ENCODE measurements around the gene NXPH2.
"Not testable (repeated sequence)": the region's sequence is repeated elsewhere in the genome, so short reads cannot be mapped to it uniquely, and the experiment has no call there.

NXPH2 gene

DNA sequence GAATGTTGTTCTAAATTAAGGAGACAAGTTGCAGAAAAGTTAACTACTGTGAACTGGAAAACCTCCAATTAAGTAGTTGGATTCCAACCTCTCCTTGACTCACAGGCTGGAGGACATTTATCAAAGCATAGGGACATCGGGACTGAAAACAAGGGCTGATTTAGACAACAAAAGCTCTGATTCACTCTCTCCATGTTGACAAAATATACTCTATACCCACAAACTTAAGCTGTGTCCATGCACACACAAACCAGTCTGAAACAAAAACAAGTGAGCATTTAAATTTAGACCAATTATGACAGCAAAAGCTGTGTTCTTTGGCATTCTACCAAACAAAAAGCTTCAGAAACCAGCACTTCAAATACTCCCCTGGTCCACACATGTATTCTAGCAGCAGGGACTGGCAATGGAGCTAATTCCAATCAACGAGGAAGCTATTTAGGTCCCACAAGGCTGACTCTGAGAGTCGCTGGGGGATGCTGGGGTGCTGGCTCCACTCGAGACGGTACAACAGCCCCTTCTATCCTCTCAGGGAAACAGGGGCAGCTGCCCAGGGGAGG lies 71.4 kb downstream of the NXPH2 start:
- no peak for DNase-seq (ENCODE audit: low read depth)

DNA sequence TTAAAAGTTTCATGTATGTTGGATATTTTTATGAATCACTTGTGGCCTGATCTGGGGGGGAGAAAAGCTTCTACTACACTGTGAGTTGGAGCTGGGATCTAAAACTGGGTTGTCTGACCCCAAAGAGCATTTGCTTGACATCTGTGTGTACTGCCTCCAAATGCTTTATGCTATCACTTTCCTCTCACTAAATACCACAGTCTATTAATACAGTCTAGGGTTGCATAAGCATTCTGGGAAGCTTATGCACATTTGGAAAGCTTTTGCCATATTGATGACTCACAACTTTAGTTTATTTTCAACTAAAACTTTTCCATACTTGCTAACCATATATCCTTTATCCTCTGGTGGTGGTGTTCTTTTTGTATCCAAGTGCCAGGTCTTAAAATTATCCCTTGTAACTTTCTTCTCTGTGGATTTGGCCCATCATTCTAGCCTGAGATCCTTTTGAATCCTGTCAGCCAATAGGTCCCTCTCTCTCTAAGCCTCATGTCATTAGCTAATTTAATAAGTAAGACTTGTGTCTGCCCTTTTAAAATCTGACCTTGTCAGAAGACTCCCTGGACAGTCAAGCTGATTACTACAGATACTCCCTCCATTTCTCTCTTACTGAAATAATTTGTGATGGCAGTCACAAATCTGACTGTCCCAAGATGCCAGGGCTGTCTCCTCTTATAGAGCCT lies 72.7 kb downstream of the NXPH2 start:
- no peak for DNase-seq (ENCODE audit: low read depth)

DNA sequence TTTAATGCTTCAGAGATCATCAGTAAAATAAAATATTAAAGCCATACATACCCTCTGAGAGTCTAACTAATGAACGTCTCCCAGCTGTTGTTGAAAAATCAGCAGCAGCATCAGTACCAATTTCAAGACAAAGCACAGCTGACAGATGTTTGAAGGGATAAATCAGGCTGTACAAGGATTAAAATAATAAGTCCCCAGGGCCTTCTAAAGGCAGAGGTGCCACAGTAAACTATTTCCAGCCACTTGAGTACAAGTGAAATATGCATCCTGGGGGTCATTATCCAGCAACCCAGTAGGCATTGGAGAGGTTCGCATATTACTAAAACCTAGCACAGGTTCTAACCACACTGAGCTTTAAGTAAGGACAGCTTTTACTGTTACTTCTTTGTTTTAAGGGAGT lies 76.9 kb downstream of the NXPH2 start:
- no peak for DNase-seq (ENCODE audit: low read depth)

DNA sequence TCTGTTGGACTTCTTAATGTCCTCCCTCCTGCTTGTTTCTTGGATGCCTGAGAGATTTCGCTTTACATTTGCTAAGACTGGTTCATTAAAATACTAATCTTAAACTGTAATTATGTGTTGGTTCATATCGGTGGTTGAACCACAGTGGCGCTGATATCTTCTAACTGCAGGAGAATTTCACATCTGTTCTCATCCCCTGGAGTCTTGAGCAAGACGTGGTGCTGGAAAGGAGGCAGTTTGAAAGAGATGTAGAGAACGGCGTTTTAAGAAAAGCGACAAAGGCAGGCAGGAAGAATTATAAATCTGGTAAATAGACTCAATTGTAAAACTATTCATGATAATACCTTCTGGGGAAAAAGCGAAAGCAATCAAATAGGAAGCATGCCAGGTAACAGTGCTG lies 79.5 kb downstream of the NXPH2 start:
- no peak for DNase-seq (ENCODE audit: low read depth)

DNA sequence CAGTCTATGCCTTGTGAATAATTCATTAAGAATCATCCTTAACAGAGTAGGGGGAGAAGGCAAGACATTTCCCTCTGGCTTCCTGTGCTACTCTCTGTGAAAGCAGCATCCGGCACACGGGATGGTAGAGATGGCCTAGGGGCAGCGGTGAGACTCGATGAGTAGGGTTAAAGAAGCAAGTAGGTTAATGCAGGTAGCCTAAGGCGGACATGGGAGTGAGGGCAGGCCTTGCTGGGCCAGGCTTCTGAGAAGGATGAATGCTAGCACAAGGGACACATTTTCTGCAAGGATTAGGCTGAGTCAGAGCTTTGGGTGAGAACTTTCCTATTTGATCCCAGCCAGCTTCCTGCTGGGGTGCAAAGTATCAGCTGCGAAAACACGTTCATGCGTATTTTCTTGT lies 80.8 kb downstream of the NXPH2 start:
- DNase-seq (ENCODE audit: low read depth): no peak

DNA sequence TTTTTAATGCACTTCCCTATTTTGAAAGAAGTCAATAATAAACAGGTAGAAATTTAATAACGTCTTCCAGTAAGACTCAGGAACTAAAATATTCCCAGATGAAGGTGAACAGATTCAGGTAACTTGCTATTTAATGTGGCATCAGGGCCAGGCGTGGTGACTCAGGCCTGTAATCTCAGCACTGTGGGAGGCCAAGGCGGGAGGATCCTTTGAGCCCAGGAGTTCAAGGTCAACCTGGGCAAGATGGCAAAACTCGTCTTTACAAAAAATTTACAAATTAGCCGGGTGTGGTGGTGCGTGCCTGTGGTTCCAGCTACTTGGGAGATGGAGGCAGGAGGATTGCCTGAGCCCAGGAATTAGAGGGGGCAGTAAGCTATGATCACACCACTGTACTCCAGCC lies 81.8 kb downstream of the NXPH2 start:
- DNase-seq (ENCODE audit: low read depth): no peak

DNA sequence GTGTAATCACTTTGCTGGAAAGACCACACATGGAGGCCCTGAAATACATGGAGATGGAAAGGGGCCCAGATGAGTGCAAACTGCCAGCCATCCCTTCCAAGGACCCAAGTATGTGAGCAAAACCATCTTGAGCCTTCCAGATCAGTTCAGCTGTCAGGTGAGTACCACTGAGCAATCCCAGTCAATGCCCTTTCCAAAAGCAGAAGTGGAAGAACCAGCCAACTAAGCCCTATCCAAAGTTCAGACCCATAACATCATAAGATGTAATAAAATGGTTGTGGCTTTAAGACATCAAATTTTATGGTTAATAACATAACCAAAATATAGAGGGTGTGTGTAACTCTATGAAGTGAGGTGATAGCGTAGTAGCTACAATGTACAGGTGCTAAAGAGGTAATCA lies 88.5 kb downstream of the NXPH2 start:
- DNase-seq (ENCODE audit: low read depth): no peak

DNA sequence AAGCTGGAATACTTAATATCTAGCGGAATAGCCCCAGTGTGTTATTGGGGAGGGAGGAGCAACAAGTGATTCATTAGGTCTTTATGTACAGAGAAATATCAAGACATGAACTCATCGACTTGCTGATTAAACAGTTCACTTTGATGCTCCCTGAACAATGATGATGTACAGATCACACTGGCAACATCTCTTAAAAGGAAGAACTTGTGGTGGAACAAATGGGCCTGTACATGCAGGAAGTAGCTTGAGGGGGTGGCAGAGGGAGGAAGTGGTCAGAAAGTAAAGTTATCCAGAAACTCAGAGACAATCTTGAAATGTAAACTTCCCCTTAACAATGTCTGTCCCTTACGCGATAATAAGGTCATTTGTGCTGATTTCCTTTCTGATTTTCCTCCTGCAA lies 90.5 kb downstream of the NXPH2 start:
- no peak for DNase-seq (ENCODE audit: low read depth)

DNA sequence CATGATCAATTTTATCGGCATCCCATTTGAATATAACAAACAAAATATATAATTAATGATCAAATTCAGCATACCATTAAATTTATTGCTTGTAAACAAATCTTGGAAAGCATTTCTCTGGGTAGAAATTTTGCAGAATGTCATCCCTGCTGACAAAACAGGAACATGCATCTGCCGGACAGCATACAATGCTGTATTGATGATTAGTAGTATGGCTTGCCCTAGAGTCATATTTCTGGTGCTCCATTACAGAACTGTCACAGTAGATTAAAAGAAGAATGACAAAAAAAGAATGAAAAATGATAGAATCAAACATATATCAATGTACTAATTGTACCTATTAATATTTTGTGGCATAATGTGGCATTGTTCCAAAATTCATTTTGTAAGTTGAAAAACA lies 98.0 kb downstream of the NXPH2 start:
- DNase-seq (ENCODE audit: low read depth): no peak

DNA sequence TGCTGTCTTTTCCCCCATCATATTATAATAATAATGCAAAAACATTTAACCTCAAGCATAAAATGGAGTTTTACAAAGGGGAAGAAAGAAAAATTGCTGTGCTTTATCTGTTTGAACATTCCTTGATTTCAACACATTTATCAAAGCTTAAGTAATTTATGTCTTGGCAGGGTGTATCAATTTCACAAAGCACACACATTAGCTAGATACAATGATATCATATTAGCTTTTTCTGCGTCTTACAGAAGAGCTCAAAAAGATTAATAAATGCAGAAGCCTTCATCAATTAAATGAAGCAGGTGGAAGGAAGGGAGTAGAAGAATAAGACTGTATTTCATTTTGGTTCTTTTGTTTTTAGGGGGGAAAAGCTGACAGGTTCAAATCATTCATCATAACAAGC lies 103.0 kb downstream of the NXPH2 start:
- no peak for DNase-seq (ENCODE audit: low read depth)

DNA sequence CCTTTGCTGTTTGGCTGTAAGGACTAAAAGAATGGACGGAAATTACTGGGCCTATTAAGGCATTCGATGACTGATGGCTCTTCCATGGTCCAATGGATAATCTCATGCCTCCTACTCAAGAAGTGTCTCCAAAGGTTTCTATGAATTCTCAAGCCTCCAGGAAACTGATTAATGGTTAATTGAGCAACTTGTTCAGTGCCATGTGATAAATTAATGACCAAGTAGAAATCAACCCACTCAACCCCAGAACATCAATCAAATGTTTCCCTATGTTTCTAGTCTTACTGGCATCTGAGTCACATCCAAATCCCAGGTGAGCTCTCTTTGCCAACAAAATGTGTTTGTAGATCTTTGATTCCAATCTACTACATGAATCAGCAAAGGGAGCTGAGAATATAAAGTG lies 103.6 kb downstream of the NXPH2 start:
- no peak for DNase-seq (ENCODE audit: low read depth)

DNA sequence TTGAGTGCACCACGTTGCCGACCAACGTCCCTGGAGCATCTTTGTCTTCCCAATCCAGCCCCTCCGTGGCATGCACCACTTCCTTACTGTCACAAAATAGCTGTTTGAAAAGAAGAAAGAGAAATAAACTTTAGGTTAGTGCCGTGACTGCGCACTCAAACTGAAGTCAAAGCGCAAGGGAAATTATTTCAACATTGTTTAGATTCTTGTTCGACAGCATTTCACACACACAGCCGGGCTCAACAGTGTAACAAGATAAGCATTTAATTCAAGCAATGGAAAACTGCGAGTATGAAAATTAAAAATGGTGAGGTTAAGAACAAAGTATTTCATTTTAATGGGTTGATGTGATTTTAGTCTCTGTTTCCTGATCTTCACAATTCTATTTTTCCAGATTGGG lies 108.6 kb downstream of the NXPH2 start:
- no peak for DNase-seq (ENCODE audit: low read depth)

DNA sequence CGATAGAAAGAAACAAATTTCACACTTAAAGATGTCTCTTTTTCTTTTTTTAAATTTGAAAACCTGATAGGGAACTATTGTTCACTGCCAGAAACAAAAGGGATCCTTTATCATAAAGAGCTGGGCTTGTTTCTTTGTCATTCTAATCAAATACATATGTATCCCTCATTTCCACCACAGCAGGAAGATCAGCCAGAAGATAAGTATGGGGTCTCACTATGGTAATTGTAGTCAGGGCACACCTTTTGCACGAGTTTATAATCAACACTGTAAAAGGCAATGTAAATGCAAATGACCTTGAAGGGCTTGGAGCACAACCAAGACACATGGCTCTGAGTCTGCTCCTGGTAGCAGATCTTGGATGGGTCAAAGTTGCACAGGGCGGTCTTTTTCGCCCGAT lies 109.5 kb downstream of the NXPH2 start:
- DNase-seq (ENCODE audit: low read depth): no peak

DNA sequence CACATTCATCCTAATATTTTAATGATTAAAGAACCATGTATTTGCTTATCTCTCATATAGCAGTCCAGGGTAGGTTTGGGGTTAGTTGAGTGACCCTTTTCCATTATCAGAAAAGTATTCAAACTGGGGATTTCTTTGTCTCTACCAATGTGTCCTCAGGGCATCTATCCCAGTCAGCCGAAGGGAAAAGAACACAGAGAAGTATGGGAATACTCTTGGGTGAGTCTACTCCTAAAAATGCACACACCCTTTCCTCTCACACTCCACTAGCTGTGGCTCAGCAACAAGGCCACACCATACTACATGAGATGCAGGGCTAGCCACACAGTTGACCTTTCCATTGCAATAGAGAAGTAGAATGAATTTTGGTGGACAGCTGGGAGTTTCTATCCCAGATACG lies 114.3 kb downstream of the NXPH2 start:
- DNase-seq (ENCODE audit: low read depth): no peak

DNA sequence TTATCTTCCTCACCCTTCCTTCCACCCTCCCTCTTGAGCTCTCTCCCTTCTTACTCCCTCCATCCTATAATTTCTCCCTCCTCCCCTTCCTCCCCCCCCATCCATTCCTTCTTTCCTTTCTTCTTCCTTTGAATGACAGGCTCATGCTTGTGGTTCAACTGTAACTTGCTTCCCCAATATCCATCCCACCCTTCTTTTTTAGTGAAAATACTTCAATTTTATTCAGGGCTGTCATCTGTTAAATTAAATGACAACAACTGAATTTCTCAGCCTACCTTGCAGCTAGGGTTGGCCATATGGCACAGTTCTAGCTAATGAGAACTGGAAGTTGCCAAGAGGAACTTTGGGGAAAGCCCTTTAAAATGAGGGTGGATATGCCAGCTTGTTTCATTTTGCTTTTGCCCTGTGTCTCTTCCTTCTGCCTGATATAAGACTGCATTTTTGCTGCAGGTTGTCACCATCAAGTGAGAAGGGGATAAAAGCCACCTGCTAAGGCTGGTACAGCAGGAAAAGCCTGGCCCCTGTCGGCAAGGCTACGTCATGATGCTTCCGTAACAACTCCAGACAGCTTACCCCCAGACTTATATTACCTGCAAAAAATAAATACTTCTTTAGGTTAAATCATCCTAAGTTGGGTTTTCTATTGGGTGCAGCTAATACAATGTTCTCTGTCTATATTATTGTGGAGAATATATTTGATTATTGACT lies 121.8 kb downstream of the NXPH2 start:
- no peak for DNase-seq (ENCODE audit: low read depth)

DNA sequence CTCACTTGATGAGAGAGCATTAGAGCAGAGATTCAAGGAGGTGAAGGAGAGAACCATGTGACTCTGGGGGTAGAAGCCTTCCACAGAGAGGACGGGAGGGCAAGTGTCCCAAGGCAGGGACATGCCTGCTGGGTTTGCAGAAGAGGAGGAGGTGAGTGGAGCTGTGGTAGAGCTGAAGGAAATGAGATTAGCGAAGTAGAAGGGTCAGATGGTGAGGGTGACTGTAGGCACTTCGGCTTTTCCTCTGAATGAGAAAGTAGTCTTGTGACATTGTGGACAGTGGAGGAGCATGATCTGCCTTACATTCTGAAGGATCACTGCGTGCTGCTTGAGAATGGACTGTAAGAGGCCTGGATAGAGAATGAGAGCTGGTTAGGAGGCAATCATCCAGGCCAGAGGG lies 126.0 kb downstream of the NXPH2 start:
- no peak for DNase-seq (ENCODE audit: low read depth)

DNA sequence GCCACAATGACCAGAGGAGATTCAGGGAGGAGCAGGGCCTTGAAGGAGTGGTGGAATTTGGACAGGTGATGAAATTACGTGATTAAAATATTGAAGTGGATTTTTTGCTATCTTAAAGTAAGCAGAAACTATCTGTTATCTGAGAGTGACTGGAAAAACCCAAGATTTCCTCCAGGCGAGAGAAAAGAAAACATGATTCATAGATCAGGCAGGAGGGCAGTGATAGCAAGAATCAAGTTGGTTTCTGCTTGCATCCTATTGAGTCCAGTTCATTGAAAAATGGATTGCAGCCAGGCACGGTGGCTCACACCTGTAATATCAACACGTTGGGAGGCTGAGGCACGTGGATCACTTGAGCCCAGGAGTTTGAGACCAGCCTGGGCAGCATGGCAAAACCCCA lies 127.8 kb downstream of the NXPH2 start:
- no peak for DNase-seq (ENCODE audit: low read depth)

DNA sequence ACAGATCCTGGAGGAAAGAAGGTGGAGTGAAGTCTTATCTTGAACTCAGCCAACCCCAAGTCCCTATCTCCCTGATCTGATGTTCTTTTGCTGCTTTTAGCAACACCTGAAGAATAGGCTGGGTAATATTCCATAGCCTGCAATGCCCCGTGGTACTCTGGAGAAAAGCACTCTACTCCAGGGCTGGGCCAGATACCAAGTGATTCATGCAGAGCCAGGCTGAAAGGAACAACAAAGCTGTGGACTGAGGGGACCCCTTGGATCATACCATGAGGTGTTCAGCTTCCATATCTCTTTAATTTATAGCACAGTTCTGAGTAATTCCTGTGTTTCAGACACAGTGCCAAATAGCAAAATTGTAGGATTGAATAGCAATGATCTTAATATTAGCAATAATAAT lies 130.6 kb downstream of the NXPH2 start:
- DNase-seq (ENCODE audit: low read depth): no peak

DNA sequence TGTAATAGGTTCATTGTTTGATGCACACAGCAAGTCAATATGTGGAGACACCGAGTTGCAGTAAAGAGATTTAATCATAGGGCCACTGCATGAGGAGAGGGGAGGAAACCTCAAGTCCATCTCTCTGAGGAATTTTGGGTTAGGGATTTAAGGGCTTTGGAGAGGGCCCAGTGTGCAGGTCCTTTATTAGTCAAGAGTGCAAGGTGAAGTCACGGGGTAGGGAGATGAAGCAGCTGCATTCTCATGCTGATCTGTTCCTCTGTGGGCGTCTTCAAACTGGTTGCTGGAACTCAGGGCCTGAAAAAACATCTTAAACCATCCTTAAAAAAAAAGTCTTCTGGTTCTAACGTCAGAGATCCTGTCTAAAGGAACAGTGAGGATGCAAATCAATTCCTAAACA lies 131.6 kb downstream of the NXPH2 start:
- DNase-seq (ENCODE audit: low read depth): no peak

DNA sequence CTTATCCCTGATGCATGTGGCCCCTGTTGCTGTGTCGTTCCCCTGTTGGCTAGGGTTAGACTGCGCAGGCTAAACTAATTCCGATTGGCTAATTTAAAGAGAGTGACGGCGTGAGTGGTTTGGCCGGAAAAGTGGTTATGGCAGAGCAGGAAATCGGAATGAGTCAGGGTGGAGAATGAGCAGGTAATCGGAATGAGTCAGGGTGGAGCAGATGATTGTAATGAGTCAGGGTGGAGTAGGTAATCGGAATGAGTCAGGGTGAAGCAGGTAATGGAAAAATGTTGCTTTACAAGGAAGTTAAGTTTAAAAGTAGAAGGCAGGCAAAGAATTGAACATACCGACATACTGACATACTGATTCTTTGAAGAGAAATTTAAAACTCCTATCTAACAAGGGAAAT lies 135.4 kb downstream of the NXPH2 start:
- DNase-seq (ENCODE audit: low read depth): not testable (repeated sequence)

DNA sequence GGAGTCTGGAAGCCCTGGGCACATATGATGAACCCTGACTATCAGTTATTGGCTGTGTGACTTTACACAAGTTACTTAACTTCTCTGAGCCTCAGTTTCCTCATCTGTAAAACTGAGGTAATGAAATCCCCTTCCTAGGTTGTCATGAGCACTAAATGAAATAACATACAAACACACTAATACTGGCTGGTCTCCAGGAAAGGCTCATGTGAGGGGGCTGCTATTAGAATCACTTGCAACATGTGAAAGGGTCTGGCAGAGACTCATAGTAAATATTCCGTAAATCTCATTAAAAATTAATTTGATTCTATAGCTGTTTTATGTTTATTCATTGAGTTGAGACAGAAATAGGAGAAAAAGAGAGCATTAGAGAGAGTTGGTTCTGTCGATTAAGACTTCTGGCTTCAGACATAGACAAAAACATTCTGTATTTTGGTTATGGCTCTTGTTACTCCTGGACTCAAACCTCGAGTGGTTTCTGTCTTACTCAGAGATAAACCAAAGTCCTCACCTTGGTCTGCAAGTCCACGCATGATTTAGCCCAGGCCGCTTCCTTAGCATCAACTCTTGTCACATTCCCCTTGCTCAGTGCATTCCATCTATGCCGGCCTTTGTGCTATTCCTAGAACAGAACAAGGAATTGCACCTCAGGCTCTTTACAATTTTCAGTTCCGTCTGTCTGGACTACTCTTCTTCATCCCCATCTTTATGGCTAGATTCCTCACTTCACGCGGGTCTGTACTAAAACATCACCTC lies 139.1 kb downstream of the NXPH2 start:
- DNase-seq (ENCODE audit: low read depth): no peak

DNA sequence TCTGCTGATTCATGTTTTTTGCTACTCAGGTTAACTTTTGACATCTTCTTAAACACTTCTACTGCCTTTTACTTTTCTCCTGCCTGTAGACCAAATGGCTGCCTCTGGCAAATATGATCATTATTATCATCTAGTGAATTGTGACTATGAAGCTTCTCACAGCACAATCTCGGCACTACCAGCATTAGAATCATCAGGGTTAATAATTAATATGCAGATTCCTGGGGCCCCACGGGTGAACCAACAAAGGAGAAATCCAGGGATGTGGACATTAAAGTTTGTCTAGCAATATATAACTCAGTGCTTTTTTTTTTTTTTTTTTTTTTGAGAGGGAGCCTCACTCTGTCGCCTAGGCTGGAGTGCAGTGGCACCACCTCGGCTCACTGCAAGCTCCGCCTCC lies 142.5 kb downstream of the NXPH2 start:
- no peak for DNase-seq (ENCODE audit: low read depth)

DNA sequence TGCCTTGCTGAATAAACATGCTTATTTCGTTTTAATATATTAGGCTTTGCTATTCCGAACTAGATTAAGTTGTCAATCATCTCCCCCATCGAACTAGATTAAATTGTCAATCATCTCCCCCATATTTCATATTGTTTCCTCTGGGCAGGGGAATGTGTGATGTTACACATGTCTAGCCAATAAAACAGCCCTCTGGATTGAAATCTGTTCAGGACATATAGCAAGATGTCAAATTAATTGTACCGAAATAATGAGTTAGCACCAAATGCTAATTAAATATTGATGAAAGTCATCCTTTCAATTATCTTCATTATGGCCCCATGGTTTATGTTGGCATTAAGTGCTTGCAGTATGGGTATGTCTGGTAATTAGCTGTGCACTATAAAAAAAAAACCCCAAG lies 143.1 kb downstream of the NXPH2 start:
- no peak for DNase-seq (ENCODE audit: low read depth)
